Cardiac septum (tissue), 1 donor: Measurements from ENCODE around the gene TRAF3. TPM values are rescaled to one million over a fixed set of nuclear protein-coding genes. Genes with fewer than 3 reads are reported as not detected.
"Not testable (repeated sequence)": the region's sequence is repeated elsewhere in the genome, so short reads cannot be mapped to it uniquely, and the experiment has no call there.

Experiments
- DNase-seq: peaks from one replicate; pipeline ENCODE4 v3.0.0-alpha.2; 2020; ENCODE audit warnings: low spot score
- intact Hi-C: fragments of 100-400 bp; cut with DNase I; formaldehyde crosslinking; loops from one replicate; pipeline ENCODE4 v1.14.0; 2022
- total RNA-seq: library from RNA; stranded (reverse); fragmentation: NEBNext Ultra II Directional; extraction: Animal tissue kit (Norgen Biotek cat#: 25700); gene quantifications from one replicate; pipeline ENCODE4 v1.2.1, GENCODE V29; 2021
- donor health status: DM: no; HTN: no; CAD: no.

The TRAF3 gene
- total RNA-seq, 1 donor from 2014 or later = 12.5 TPM

DNA sequence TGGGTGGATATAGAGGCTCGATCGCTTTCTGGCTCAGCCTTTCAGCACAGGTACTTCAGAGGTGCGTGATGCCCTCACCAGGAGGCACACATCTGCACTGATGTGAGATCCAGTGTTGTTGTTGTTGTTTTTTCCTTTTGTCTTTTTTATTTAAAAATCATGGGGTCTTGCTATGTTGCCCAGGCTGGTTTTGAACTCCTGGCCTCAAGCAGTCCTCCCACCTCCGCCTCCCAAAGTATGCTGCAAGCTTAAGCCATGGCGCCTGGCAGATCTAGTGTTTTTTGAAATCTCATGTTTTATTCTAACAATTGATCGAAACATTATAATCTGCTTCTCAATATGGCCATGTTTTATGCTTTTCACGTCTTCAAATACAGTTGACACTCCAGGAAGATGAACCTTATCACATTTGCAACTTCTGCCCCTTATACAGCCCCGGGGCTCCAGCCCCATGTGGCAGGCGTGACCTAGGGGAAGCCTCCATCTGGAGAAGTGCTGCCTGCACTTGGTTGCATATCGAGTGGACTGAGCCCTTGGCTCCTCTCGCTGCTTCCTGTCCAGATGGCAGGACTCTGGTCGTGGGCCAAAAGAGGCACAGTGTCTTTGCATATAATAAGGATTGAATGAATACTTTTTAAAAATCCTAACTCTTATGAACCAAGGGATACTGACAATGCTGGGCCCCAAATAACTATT lies 71.7 kb downstream of the TRAF3 start:
- intact Hi-C loops = no loop called here
- no peak for DNase-seq

DNA sequence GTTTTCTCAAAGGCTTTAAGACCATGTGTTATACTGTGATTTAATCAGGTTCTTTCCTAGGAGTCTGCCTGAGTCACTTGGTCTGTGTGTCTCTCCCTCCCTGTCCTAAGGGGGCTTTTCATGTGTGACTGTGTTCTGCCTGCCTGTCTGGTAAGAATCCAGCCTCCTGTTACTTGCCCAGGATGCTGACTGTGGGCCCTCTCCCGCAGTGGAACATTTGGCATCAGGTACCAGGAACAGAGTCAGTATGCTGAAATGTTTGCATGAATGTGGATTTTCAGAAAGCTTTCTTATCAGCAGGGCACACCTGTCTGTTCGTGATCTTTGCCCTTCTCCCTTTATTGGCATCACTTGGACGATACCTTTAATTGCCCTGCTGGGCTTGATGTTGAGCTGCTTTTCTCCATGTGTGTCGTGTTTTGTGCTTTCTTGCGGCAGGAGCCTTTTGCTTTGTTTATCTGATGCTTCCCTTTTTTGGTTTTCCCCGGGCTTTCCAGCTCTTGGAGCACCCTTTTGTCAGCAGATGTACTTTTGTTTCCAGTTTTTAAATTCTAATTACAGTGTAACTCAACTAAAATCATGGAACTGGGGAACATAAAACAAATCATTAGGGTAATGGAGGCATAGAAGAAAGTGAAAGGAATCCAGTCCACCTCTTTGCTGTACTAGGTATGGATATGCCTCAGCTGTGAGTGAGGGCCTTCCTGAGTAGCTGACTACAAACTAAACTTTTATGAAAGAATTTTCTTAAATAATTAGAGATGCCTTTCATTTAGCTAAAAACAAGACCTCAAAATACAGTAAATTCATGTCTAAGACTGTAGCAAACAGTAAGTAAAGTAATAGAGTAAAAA lies 72.5 kb downstream of the TRAF3 start:
- DNase-seq = no peak
- intact Hi-C loops = no loop called here

DNA sequence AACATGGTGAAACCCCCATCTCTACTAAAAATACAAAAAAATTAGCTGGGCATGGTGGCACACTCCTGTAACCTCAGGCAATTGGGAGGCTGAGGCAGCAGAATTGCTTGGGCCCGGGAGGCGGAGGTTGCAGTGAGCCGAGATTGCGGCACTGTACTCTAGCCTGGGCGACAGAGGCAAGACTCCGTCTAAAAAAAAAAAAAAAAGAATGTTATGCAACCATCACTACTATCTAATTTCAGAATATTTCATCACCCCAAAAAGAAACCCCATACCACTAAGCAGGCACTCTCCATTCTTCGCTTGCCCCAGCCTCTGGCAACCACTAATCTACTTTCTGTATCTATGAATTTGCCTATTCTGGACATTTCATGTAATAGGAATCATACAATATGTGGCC lies 76.4 kb downstream of the TRAF3 start:
- intact Hi-C loops = no loop called here
- DNase-seq = no peak

DNA sequence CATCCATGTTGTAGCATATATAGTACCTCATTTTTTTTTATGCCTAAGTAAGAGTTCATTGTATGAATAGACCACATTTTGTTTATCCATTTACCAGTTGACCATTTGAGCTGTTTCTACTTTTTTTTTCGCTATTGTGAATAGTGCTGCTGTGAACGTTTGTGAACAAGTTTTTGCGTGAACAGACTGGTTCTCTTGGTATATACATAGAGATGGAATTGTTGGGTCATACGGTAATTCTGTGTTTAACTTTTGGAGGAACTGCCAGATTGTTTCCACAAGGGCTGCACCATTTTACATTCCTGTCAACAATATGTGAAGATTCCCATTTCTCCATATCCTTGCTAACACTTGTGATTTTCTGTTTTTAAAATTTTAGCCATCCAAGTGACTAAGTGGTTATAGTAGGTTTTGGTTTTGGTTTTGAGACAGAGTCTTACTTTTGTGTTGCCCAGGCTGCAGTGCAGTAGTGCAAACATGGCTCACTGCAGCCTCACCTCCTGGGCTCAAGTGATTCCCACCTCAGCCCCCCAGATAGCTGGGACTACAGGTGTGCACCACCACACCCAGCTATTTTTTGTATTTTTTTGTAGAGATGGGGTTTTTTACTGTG lies 76.9 kb downstream of the TRAF3 start:
- intact Hi-C loops = no loop called here
- no peak for DNase-seq

DNA sequence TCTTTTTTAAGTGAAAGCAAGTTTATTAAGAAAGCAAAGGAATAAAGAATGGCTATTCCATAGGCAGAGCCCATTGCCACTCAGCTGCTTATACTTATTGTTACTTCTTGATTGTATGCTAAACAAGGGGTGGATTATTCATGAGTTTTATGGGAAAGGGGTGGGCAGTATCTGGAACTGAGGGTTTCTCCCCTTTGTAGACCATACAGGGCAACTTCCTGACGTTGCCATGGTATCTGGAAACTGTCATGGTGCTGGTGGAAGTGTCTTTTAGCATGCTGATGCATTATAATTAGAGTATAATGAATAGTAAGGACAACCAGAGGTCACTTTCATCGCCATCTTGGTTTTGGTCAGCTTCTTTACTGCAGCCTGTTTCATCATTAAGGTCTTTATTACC lies 78.9 kb downstream of the TRAF3 start:
- intact Hi-C loops = no loop called here
- DNase-seq = no peak

DNA sequence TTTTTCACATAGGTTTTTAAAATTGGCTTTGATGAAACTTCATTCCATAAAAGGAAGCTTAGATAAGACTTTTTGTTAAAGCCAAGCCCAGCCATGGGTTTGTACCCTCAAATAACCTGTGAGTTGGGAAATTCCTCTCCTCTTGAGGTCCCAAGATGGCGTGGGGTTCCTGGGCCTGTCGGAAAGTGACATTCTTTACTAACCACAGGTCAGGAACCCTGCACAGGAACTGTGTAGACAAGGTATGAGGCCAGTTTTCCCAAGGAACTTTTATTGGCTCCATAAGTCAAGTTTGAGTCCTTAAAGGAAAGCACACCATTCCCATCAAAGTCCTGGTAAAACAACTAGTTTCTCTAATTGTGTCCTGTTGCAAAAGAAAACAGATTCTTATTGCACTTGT lies 80.2 kb downstream of the TRAF3 start:
- intact Hi-C loops = no loop called here
- DNase-seq = no peak

DNA sequence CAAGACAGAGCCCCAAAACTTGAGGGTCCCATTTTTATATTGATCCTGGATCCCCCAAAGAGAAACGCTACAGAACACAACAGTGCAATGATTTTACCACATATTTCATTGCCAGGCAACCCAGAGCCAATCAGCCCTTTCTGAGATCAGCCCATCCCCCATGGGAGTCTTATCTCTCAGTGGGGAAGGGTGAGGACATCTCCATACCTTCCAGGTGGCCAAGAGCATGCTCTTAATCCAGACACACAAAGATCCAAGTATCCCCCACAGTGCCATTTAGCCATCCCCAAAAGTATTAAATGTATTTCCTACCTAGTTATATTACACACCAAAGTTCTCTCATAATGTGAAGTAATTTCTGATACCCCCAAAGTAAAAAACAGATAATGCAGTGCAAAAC lies 82.7 kb downstream of the TRAF3 start:
- no peak for DNase-seq
- intact Hi-C loops = no loop called here

DNA sequence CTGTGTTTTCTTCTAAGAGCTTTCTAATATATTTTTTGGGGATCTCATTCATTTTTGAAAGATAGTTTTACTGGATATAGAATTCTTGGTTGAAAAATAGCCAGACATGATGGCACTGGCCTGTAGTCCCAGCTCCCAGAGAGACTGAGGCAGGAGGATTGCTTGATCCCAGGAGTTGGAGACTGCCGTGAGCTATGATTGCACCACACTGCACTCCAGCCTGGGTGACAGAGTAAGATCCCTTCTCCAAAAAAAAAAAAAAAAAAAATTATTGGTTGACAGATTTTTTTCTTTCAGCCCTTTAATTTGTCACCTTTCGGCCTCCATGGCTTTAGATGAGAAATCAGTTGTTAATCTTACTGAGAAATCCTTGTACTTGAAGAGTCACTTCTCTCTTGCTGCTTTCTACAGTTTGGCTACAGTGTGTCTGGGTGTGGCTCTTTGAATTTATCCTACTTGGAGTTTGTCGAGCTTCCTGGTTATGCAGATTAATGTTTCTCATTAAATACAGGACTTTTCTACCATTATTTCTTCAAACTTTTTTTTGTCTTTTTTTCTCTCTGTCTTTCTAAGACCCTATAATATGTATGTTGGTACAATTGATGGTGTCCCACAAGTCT lies 85.0 kb downstream of the TRAF3 start:
- intact Hi-C loops = no loop called here
- DNase-seq = no peak

DNA sequence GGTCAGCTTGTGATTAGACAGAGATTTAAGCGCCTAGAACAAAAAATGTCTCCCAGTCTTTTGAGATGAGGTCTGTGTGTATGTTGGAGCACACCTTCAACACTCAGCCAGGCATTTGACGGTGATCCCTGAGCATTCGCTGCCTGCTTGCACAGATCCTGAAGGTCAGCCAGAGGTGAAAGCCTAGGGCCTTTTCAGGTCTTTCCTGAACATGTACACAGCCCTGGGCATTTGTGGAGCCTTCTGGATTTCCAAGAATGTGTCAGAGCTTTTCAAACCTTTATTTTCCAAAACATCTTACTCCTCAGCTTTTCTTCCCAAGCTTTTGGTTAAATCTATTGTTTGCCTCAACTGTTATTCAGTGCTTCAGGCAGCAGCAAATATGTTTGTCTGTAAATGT lies 86.1 kb downstream of the TRAF3 start:
- intact Hi-C loops = no loop called here
- DNase-seq = no peak

DNA sequence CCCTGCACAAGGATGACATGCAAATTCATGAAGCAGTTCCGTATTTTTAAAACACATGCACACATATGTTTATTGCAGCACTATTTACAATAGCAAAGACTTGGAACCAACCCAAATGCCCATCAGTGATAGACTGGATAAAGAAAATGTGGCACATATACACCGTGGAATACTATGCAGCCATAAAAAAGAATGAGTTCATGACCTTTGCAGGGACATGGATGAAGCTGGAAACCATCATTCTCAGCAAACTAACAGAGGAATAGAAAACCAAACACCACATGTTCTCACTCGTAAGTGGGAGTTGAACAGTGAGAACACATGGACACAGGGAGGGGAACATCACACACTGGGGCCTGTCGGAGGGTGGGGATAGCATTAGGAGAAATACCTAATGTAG lies 88.7 kb downstream of the TRAF3 start:
- intact Hi-C loops, DNase-seq: not testable (repeated sequence)

DNA sequence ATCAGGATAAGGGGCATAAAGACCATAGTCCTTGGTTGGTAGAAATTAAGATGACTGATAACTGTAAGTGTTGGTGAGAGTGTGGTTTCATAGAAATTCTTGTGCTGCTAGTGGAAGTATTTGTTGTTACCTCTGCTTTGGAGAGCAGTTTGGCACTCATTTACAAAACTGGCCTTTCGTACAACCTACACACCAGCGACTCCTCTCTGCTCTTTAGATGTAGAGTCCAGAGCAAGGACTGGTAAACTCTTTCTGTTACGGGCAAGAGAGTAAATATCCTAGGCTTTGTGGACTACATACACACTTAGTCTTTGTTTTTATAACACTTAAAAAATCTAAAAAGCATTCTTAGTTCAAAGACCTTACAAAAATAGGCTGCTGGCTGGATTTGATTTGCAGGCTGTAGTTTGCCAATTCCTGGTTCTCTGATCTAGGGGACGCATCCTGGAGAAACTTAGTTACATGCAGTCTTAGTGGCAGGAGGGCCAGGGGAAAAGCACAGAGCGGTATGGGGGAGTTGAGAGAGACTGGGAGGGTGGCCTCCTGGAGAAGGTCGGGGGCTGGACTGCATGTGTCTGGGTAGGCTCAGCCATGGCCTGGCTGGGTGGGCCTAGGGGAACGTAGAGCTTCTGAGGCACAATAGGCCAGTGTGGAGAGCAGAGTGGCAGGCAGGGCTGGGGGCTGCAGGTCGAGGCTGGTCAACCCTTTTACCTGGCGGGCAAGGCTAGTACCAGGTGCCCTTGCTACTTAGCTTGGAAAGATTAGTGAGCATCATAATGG lies 89.9 kb downstream of the TRAF3 start:
- intact Hi-C loops = no loop called here
- DNase-seq = no peak

DNA sequence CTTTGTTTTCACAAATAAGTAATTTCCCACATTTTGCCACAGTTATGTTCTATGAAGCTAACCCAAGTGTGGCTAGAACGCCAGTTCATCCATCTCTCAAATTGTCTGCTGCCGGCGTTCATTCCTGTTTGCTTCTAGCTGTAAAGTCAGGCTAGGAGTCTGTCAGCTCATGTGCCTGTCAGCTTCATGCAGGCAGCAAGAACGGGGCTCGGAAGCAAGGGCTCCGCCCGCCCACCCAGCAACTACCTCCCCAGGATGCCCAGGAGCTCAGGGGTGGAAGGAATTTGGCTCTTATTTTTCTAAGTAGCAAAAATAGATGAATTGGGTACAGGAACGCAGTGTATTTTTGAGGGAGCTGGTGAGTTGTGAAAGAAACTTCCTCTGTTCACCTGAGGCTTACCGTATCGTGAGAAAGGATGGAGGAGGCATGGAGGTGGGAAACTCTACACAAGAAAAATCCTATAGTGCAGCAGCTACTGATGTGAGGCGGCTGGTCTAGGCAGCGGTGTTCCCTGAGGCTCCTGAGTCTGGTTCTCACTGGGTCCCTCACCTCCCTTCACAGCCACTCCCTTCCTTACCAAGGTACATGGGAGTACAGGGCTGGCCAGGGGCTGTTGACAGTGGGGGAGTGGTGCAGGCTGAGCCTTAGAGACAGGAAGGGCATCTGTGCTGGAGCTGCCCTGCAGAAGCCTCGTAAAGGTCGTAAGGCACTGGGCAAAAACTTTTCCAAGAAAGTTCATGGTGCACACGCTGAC lies 90.8 kb downstream of the TRAF3 start:
- no peak for DNase-seq
- intact Hi-C loops = no loop called here

DNA sequence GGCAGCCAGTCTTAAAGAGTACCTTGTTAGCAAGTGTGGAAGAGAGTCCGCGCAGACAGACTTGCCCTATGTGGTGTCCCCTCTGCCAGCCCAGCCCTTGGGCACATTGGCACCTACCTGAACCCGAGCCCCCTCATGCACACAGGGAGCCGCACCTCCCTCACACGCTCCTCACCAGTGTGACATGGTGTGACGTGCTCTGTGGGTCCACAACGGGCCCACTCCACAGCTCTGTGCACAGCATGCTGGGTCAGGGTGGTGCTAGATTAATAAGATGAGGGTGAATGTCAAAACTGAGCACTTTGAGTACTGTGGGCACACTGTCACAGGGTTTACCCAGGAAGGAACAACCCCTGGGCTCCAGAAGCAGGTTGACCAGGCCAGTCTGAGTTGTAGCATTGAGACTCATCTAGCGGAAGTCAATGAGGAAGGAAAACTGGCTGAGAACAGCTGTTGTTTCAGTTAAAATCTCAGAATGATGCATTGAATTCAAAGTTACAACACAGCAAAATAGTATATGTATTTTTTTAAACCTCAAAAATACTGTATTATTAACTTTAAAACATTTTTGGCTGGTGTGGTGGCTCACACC lies 91.8 kb downstream of the TRAF3 start:
- no peak for DNase-seq
- intact Hi-C loops = no loop called here

DNA sequence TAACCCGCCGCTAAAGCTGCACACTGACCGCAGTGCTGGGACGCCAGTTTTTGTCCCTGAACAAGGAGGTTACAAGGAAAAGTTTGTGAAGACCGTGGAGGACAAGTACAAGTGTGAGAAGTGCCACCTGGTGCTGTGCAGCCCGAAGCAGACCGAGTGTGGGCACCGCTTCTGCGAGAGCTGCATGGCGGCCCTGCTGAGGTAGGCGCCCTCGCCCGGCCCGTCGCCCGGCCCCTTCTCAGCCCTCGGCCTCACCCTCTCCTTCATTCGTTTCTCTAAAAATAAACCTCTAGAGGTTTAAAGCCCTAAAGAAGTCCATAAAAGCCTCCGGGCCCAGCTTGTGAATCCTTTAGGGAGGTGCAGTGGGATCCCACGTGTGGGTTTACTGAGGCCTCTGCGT lies 93.0 kb downstream of the TRAF3 start:
- DNase-seq = no peak
- intact Hi-C loops = no loop called here

DNA sequence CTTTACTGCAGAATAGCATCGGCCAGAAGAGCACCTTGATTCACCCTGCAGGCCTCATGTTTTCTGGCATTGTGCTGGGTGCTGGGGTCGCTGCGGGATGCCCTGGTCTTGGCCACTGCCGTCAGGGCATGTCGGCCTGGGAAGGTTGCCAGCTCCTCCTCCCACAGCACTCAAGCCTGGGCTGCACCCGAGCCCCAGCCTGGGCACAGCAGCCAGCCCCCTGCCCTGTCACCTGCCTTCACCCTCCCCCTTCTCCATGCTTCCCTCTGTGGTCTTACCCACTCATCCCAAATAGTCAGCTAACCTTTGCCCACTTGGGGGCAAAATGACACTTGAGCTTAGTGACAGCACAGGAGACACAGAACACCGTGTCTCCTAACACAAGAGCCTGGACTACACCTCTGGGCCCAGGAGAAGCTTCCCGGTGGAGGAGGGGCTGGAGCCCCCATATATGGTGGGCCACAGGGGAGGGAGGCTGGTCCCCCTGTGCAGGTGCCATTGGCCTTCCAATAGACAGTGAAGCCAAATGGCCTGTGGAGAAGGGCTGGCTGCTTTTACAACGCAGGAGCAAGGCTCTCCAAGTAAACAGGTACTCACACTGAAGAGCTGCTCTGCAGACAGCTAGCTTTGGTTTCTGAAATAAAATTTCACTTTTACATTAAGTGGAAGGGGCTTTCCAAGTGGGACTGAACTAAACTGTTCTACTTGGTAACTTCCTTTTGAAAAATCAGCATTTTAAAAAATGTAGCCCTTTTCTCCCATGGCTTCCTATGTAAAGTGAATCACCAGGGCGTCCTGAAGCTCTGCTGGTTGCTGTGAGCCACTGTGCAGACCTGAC lies 94.0 kb downstream of the TRAF3 start:
- intact Hi-C loops = no loop called here

DNA sequence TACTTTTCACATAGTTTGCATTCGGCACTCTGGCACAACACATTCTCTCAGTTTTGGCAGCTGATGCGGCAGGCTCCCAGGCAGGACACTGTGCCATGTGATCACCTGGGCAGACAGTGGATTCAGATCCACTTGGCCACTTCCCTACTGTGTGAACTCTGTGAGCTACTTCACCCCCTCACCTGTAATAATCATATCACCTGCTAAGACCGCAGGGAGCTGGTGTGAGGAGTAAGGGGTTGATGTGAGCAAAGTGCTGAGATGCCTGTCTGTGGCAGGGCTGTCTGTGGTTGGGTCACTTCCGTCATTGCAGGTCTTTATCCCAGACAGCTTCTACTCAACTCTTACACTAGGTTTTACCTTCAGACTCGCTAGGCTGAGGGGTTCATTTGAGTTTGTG lies 94.8 kb downstream of the TRAF3 start:
- intact Hi-C loops = no loop called here
- no peak for DNase-seq

More for the DNA sequence above, 94.0 kb downstream of the TRAF3 start:
- no peak for DNase-seq

DNA sequence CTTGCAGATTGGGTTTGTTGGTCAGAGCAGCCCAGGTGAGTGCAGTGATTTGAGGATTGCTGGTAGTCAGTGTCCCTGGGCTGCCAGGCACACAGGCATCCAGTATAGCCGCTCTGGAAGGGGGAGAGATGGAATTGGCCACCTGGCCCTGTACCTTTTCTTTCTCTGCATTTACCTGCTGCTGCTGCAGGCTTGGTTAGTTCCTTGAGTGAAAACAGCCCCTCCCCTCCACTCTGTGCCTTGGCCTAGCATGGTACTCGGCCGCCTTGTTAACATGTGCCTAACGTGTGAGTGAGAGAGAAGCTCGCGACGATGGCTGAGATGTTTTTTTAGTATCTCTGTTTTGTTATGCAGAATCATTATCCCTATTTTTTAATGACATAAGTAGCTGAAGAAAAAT lies 95.9 kb downstream of the TRAF3 start:
- no peak for DNase-seq
- intact Hi-C loops = no loop called here
